SK-N-SH treated with all-trans-retinoic acid at 6 μM for 48 hours (cell line): ENCODE data around the gene DGAT2.

Source experiments
- ATAC-seq: fragments of 200-7000 bp; cut with Tn5 transposase; 3 replicates; pipeline ENCODE4 v1.9.1; 2020; ENCODE audit warnings: mild to moderate bottlenecking, moderate library complexity
- ARNTL ChIP-seq: fragments of 450-650 bp; formaldehyde crosslinking; IDR thresholded peaks from 2 replicates; pipeline ENCODE4 v1.5.0; 2020; ENCODE audit warnings: low read depth, mild to moderate bottlenecking, moderate library complexity, borderline replicate concordance
- BACH2 ChIP-seq: fragments of 250-450 bp; sonication (Bioruptor Pico); IDR thresholded peaks from 2 replicates; pipeline ENCODE4 v1.9.0; 2021; ENCODE audit warnings: mild to moderate bottlenecking, borderline replicate concordance
- CSDC2 ChIP-seq: fragments of 250-450 bp; sonication (Bioruptor Pico); IDR thresholded peaks from 2 replicates; pipeline ENCODE4 v1.5.0; 2020; ENCODE audit warnings: mild to moderate bottlenecking, moderate library complexity
- ESRRG ChIP-seq: fragments of 250-450 bp; sonication (Bioruptor Pico); IDR thresholded peaks from 2 replicates; pipeline ENCODE4 v1.6.1; 2021; ENCODE audit warnings: mild to moderate bottlenecking
- GLIS3 ChIP-seq: fragments of 250-450 bp; sonication (Bioruptor Pico); IDR thresholded peaks from 2 replicates; pipeline ENCODE4 v1.5.0; 2020; ENCODE audit warnings: mild to moderate bottlenecking, moderate library complexity
- ISL1 ChIP-seq: fragments of 250-450 bp; sonication (Bioruptor Pico); IDR thresholded peaks from 2 replicates; pipeline ENCODE4 v2.1.2; 2022; ENCODE audit warnings: mild to moderate bottlenecking, moderate library complexity
- OSR1 ChIP-seq: fragments of 250-450 bp; sonication (Bioruptor Pico); IDR thresholded peaks from 2 replicates; pipeline ENCODE4 v1.8.0; 2022; ENCODE audit warnings: moderate library complexity, mild to moderate bottlenecking, inconsistent platforms
- PPARA ChIP-seq: fragments of 250-450 bp; sonication (Bioruptor Pico); IDR thresholded peaks from 2 replicates; pipeline ENCODE4 v1.5.0; 2020; ENCODE audit warnings: mild to moderate bottlenecking, borderline replicate concordance
- RARB ChIP-seq: fragments of 250-450 bp; sonication (Bioruptor Pico); IDR thresholded peaks from 2 replicates; pipeline ENCODE4 v1.8.0; 2021; ENCODE audit warnings: mild to moderate bottlenecking, moderate library complexity
- SNAI2 ChIP-seq: fragments of 250-450 bp; sonication (Bioruptor Pico); IDR thresholded peaks from 2 replicates; pipeline ENCODE4 v1.5.0; 2020; ENCODE audit warnings: mild to moderate bottlenecking, moderate library complexity
- TCF4 ChIP-seq: fragments of 250-450 bp; sonication (Bioruptor Pico); IDR thresholded peaks from 2 replicates; pipeline ENCODE4 v1.8.0; 2021; ENCODE audit warnings: mild to moderate bottlenecking, moderate library complexity, borderline replicate concordance
- TOX ChIP-seq: fragments of 250-450 bp; sonication (Bioruptor Pico); IDR thresholded peaks from 2 replicates; pipeline ENCODE4 v1.8.0; 2021; ENCODE audit warnings: mild to moderate bottlenecking, moderate library complexity, borderline replicate concordance
- ZC3H10 ChIP-seq: fragments of 250-450 bp; sonication (Bioruptor Pico); IDR thresholded peaks from 2 replicates; pipeline ENCODE4 v1.5.1; 2021; ENCODE audit warnings: mild to moderate bottlenecking, moderate library complexity
- ZFP3 ChIP-seq: fragments of 250-450 bp; sonication (Bioruptor Pico); IDR thresholded peaks from 2 replicates; pipeline ENCODE4 v1.5.0; 2020; ENCODE audit warnings: mild to moderate bottlenecking, moderate library complexity
- ZFP30 ChIP-seq: fragments of 450-650 bp; formaldehyde crosslinking; IDR thresholded peaks from 2 replicates; pipeline ENCODE4 v1.5.0; 2022; ENCODE audit warnings: mild to moderate bottlenecking, moderate library complexity
- ZNF565 ChIP-seq: fragments of 450-650 bp; formaldehyde crosslinking; conservative IDR thresholded peaks from 2 replicates; pipeline ENCODE4 v1.5.0; 2020; ENCODE audit warnings: low read depth, mild to moderate bottlenecking, moderate library complexity
- ZNF70 ChIP-seq: fragments of 450-650 bp; formaldehyde crosslinking; IDR thresholded peaks from 2 replicates; pipeline ENCODE4 v1.5.0; 2020; ENCODE audit warnings: mild to moderate bottlenecking, moderate library complexity
- ZNF8 ChIP-seq: fragments of 450-650 bp; formaldehyde crosslinking; IDR thresholded peaks from 2 replicates; pipeline ENCODE4 v1.5.0; 2020; ENCODE audit warnings: mild to moderate bottlenecking, moderate library complexity
- TF ChIP-seq, protein P1 (sequence below): fragments of 250-450 bp; sonication (Bioruptor Pico); IDR thresholded peaks from 2 replicates; pipeline ENCODE4 v1.5.0; 2020; ENCODE audit warnings: mild to moderate bottlenecking, moderate library complexity
- TF ChIP-seq, protein P2 (sequence below): fragments of 250-450 bp; sonication (Bioruptor Pico); IDR thresholded peaks from 2 replicates; pipeline ENCODE4 v1.8.0; 2021; ENCODE audit warnings: low read depth, mild to moderate bottlenecking, moderate library complexity, borderline replicate concordance
- TF ChIP-seq, protein P3 (sequence below): fragments of 250-450 bp; sonication (Bioruptor Pico); IDR thresholded peaks from 2 replicates; pipeline ENCODE4 v1.5.1; 2020; ENCODE audit warnings: low read depth, mild to moderate bottlenecking, moderate library complexity
- TF ChIP-seq, protein P4 (sequence below): fragments of 250-450 bp; sonication (Bioruptor Pico); IDR thresholded peaks from 2 replicates; pipeline ENCODE4 v1.5.1; 2021; ENCODE audit warnings: mild to moderate bottlenecking, moderate library complexity

The DGAT2 gene

DNA sequence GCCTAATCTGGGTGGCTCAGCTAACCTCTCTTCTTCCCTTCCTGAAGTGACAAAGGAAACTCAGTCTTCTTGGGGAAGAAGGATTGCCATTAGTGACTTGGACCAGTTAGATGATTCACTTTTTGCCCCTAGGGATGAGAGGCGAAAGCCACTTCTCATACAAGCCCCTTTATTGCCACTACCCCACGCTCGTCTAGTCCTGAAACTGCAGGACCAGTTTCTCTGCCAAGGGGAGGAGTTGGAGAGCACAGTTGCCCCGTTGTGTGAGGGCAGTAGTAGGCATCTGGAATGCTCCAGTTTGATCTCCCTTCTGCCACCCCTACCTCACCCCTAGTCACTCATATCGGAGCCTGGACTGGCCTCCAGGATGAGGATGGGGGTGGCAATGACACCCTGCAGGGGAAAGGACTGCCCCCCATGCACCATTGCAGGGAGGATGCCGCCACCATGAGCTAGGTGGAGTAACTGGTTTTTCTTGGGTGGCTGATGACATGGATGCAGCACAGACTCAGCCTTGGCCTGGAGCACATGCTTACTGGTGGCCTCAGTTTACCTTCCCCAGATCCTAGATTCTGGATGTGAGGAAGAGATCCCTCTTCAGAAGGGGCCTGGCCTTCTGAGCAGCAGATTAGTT is 32.3 kb downstream of the DGAT2 start:
- no peak for TF ChIP-seq ZNF8 (CRISPR knock-in tag)
- TF ChIP-seq, protein P1, sequence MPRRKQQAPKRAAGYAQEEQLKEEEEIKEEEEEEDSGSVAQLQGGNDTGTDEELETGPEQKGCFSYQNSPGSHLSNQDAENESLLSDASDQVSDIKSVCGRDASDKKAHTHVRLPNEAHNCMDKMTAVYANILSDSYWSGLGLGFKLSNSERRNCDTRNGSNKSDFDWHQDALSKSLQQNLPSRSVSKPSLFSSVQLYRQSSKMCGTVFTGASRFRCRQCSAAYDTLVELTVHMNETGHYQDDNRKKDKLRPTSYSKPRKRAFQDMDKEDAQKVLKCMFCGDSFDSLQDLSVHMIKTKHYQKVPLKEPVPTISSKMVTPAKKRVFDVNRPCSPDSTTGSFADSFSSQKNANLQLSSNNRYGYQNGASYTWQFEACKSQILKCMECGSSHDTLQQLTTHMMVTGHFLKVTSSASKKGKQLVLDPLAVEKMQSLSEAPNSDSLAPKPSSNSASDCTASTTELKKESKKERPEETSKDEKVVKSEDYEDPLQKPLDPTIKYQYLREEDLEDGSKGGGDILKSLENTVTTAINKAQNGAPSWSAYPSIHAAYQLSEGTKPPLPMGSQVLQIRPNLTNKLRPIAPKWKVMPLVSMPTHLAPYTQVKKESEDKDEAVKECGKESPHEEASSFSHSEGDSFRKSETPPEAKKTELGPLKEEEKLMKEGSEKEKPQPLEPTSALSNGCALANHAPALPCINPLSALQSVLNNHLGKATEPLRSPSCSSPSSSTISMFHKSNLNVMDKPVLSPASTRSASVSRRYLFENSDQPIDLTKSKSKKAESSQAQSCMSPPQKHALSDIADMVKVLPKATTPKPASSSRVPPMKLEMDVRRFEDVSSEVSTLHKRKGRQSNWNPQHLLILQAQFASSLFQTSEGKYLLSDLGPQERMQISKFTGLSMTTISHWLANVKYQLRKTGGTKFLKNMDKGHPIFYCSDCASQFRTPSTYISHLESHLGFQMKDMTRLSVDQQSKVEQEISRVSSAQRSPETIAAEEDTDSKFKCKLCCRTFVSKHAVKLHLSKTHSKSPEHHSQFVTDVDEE (CRISPR knock-in tag) = no peak
- no peak for TF ChIP-seq CSDC2
- no peak for TF ChIP-seq ESRRG (CRISPR knock-in tag)
- no peak for TF ChIP-seq TCF4
- TF ChIP-seq, protein P2, sequence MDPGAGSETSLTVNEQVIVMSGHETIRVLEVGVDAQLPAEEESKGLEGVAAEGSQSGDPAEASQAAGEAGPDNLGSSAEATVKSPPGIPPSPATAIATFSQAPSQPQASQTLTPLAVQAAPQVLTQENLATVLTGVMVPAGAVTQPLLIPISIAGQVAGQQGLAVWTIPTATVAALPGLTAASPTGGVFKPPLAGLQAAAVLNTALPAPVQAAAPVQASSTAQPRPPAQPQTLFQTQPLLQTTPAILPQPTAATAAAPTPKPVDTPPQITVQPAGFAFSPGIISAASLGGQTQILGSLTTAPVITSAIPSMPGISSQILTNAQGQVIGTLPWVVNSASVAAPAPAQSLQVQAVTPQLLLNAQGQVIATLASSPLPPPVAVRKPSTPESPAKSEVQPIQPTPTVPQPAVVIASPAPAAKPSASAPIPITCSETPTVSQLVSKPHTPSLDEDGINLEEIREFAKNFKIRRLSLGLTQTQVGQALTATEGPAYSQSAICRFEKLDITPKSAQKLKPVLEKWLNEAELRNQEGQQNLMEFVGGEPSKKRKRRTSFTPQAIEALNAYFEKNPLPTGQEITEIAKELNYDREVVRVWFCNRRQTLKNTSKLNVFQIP (CRISPR knock-in tag) = no peak
- no peak for TF ChIP-seq ARNTL
- no peak for TF ChIP-seq ZNF70 (CRISPR knock-in tag)
- TF ChIP-seq, protein P3, sequence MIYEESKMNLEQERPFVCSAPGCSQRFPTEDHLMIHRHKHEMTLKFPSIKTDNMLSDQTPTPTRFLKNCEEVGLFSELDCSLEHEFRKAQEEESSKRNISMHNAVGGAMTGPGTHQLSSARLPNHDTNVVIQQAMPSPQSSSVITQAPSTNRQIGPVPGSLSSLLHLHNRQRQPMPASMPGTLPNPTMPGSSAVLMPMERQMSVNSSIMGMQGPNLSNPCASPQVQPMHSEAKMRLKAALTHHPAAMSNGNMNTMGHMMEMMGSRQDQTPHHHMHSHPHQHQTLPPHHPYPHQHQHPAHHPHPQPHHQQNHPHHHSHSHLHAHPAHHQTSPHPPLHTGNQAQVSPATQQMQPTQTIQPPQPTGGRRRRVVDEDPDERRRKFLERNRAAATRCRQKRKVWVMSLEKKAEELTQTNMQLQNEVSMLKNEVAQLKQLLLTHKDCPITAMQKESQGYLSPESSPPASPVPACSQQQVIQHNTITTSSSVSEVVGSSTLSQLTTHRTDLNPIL (CRISPR knock-in tag) = no peak
- no peak for TF ChIP-seq RARB (CRISPR knock-in tag)
- no peak for TF ChIP-seq ZC3H10 (CRISPR knock-in tag)
- no peak for TF ChIP-seq SNAI2 (CRISPR knock-in tag)
- no peak for TF ChIP-seq ZNF565
- TF ChIP-seq, protein P4, sequence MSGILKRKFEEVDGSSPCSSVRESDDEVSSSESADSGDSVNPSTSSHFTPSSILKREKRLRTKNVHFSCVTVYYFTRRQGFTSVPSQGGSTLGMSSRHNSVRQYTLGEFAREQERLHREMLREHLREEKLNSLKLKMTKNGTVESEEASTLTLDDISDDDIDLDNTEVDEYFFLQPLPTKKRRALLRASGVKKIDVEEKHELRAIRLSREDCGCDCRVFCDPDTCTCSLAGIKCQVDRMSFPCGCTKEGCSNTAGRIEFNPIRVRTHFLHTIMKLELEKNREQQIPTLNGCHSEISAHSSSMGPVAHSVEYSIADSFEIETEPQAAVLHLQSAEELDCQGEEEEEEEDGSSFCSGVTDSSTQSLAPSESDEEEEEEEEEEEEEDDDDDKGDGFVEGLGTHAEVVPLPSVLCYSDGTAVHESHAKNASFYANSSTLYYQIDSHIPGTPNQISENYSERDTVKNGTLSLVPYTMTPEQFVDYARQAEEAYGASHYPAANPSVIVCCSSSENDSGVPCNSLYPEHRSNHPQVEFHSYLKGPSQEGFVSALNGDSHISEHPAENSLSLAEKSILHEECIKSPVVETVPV (CRISPR knock-in tag) = no peak
- TF ChIP-seq OSR1 (CRISPR knock-in tag) = no peak
- TF ChIP-seq PPARA (CRISPR knock-in tag) = no peak
- TF ChIP-seq ISL1 = no peak
- no peak for TF ChIP-seq ZFP3 (CRISPR knock-in tag)
- no peak for TF ChIP-seq ZFP30 (CRISPR knock-in tag)
- TF ChIP-seq, all 23 proteins: peak for 0
- no peak for ATAC-seq

DNA sequence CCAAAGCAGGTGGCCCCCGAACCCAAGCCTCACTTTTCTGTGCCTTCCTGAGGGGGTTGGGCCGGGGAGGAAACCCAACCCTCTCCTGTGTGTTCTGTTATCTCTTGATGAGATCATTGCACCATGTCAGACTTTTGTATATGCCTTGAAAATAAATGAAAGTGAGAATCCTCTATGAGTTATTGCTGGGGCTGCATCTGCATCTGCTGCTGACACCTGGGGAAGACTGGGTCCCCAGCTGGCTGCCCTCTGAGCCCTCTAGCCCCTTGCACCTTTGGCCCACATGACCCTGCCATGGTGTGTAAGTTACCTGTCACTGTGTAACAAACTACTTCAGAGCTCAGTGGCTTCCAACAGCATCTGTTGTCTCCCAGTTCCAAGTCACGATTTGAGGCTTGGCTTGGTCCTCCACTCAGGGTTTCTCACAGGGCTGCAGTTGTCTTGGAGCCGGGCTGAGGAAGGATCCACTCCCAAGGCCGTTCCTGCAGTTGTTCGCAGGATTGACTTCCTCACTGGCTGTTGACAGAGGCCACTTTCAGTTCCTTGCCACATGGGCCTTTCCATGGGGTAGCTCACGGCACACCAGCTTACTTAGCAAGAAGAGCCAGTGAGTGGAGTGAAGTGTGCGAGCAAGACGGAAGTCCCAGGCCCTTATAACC is 32.9 kb downstream of the DGAT2 start:
- ATAC-seq = no peak
- TF ChIP-seq TOX (CRISPR knock-in tag) = no peak
- TF ChIP-seq ISL1 = no peak
- TF ChIP-seq, protein P4 (CRISPR knock-in tag) = no peak
- no peak for TF ChIP-seq BACH2 (CRISPR knock-in tag)
- no peak for TF ChIP-seq ZNF8 (CRISPR knock-in tag)
- no peak for TF ChIP-seq TCF4
- TF ChIP-seq, protein P3 (CRISPR knock-in tag) = no peak
- TF ChIP-seq SNAI2 (CRISPR knock-in tag) = no peak
- TF ChIP-seq ZNF565 = no peak
- no peak for TF ChIP-seq ESRRG (CRISPR knock-in tag)
- TF ChIP-seq ARNTL = no peak
- TF ChIP-seq RARB (CRISPR knock-in tag) = no peak
- no peak for TF ChIP-seq GLIS3 (CRISPR knock-in tag)
- TF ChIP-seq ZFP3 (CRISPR knock-in tag) = no peak
- TF ChIP-seq ZNF70 (CRISPR knock-in tag) = no peak
- TF ChIP-seq, protein P1 (CRISPR knock-in tag) = no peak
- TF ChIP-seq, protein P2 (CRISPR knock-in tag) = no peak
- TF ChIP-seq ZC3H10 (CRISPR knock-in tag) = no peak
- no peak for TF ChIP-seq ZFP30 (CRISPR knock-in tag)
